ENCODE measurements around the gene HYDIN.
"Not testable (repeated sequence)": the region's sequence is repeated elsewhere in the genome, so short reads cannot be mapped to it uniquely, and the experiment has no call there.

HYDIN gene

GRCh38 chr16:71009440-71010223 is 220.9 kb downstream of the HYDIN start:
- H3K4me3 Mint-ChIP-seq; H3K27ac Mint-ChIP-seq; H3K4me1 Mint-ChIP-seq; DNase-seq (ENCODE audit: low spot score in 2 of 2); H3K36me3 Mint-ChIP-seq; H3K9me3 Mint-ChIP-seq; ATAC-seq: not testable (repeated sequence)

- H3K4me3 Mint-ChIP-seq; H3K9me3 Mint-ChIP-seq; H3K27ac Mint-ChIP-seq; H3K4me1 Mint-ChIP-seq; DNase-seq (ENCODE audit: low spot score in 2 of 2); H3K36me3 Mint-ChIP-seq: not testable (repeated sequence)
- ATAC-seq = peak; percentile 45
These were observed 224.0 kb downstream of the HYDIN start for GRCh38 chr16:71006516-71006915.

DNA sequence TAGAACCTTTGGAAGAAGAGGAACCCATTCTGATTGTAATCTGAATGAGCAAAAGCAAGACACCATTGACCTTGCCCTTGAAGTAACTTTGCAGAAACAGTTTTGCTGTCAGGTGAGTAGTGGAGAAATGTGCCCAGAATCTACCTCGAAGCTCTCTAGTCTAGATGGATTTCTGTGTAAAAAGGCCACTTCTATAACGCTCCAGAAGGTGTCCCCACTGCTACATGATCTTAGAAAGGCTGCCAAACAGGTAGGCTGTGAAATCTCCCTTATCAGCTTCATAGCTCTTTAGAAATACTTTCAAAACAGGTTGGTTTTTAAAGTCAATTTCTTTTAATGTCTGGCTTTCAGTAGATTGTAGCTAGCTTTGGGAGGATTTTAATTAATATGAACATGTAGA is 230.8 kb downstream of the HYDIN start:
- H3K9me3 Mint-ChIP-seq; ATAC-seq; H3K4me1 Mint-ChIP-seq; H3K27ac Mint-ChIP-seq; H3K36me3 Mint-ChIP-seq; DNase-seq (ENCODE audit: low spot score in 2 of 2); H3K4me3 Mint-ChIP-seq: not testable (repeated sequence)

DNA sequence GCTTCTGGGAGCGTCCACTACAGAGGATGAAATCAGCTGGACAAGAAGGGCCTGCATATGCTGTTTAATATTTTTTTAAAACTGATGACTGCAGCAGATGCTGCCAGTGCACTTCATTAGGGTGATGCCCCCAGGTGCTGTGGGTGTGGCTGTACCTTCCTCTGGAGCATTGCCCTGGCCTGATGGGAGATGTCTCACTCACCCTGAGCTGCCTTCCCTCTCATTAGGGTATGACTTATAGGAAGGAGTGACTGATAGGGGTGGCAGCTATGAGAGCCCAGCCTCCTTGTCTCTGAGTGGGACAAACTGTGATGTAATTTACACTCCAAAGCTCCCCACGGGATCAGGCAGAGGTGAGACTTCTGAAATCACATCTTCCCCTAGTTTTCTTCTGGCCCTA is 234.7 kb downstream of the HYDIN start:
- not testable (repeated sequence) for H3K4me3 Mint-ChIP-seq; H3K4me1 Mint-ChIP-seq; ATAC-seq; DNase-seq (ENCODE audit: low spot score in 2 of 2); H3K27ac Mint-ChIP-seq; H3K9me3 Mint-ChIP-seq; H3K36me3 Mint-ChIP-seq

DNA sequence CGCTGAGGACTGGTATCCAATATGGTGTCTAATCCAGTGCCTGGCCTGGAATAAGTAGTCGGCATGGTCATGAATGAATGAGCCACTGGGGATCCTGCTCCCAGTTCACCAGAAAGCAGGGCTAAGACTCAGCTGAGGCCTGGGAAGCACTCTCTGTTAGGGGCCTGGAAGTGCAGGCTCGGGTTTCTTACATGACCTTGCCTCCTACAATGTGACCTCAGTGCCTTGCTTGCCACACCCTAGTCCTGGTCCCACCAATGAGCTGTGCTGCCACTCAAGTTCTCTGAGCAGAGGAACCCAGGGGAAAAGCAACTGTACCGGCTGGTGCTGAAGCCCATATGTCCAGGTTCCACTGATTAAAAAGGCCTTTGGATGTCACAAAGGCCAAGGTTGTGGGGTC is 238.0 kb downstream of the HYDIN start:
- H3K4me1 Mint-ChIP-seq; H3K36me3 Mint-ChIP-seq; H3K27ac Mint-ChIP-seq; ATAC-seq; DNase-seq (ENCODE audit: low spot score in 2 of 2); H3K9me3 Mint-ChIP-seq; H3K4me3 Mint-ChIP-seq: not testable (repeated sequence)

GRCh38 chr16:70987019-70987715 is 243.4 kb downstream of the HYDIN start:
- not testable (repeated sequence) for DNase-seq (ENCODE audit: low spot score in 2 of 2); H3K27ac Mint-ChIP-seq; H3K4me3 Mint-ChIP-seq; H3K36me3 Mint-ChIP-seq; H3K4me1 Mint-ChIP-seq; ATAC-seq; H3K9me3 Mint-ChIP-seq

- DNase-seq (ENCODE audit: low spot score in 2 of 2); H3K36me3 Mint-ChIP-seq; H3K4me3 Mint-ChIP-seq; H3K27ac Mint-ChIP-seq; H3K9me3 Mint-ChIP-seq; ATAC-seq; H3K4me1 Mint-ChIP-seq: not testable (repeated sequence)
These were observed 245.8 kb downstream of the HYDIN start for GRCh38 chr16:70984675-70985074.

- H3K4me1 Mint-ChIP-seq, H3K4me3 Mint-ChIP-seq: not testable (repeated sequence)
These were observed 262.2 kb downstream of the HYDIN start for GRCh38 chr16:70968332-70968731.

GRCh38 chr16:70960169-70960568 is 270.4 kb downstream of the HYDIN start:
- H3K4me3 Mint-ChIP-seq; H3K9me3 Mint-ChIP-seq; H3K27ac Mint-ChIP-seq; H3K4me1 Mint-ChIP-seq; ATAC-seq; DNase-seq (ENCODE audit: low spot score in 2 of 2); H3K36me3 Mint-ChIP-seq: not testable (repeated sequence)

More at GRCh38 chr16:70968332-70968731, 262.2 kb downstream of the HYDIN start:
- H3K36me3 Mint-ChIP-seq; DNase-seq (ENCODE audit: low spot score in 2 of 2); ATAC-seq; H3K27ac Mint-ChIP-seq; H3K9me3 Mint-ChIP-seq: not testable (repeated sequence)

DNA sequence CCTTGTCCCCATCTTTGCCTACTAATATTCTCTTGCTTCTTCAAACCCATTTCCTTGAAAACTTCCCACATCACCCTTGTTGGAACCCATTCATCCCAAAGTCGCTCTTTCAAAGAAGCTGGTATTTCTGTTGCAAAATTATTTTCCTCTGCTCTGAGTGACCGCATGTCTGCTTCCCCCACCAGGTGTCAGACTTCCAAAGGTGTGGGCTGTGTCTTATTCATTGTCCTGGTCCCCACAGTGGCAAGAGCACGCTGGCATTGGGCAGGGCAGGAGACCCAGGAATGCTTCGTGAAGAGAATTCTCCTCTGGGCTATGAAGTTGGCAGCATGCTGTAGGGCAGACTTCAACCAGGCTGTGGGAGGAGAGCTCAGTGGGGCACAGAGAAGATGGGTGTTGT is 275.6 kb downstream of the HYDIN start:
- H3K9me3 Mint-ChIP-seq; DNase-seq (ENCODE audit: low spot score in 2 of 2); H3K4me1 Mint-ChIP-seq; H3K4me3 Mint-ChIP-seq; H3K36me3 Mint-ChIP-seq; H3K27ac Mint-ChIP-seq: not testable (repeated sequence)
- peak; percentile 8 for ATAC-seq

DNA sequence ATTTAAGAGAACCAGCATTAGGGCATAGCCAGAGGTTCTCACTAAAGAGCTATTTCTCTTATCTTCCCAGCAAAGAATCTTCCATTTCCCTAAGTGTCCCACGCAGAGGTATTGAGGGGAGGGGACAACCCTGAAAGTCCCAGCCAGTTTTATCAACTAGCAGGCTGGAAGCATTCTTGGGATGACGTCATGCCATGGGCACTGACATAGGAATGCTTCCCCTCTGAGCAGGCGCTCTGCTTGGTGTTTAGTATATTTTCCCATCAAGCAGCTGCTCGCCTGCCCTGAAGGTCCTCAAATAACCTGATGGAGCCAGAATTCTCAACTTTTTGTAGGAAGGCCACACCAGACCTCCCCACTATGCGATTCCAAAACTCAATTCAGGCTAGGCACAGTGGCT is 276.7 kb downstream of the HYDIN start:
- H3K4me1 Mint-ChIP-seq; DNase-seq (ENCODE audit: low spot score in 2 of 2); H3K27ac Mint-ChIP-seq; H3K36me3 Mint-ChIP-seq; H3K9me3 Mint-ChIP-seq; H3K4me3 Mint-ChIP-seq; ATAC-seq: not testable (repeated sequence)

GRCh38 chr16:70943551-70943950 is 287.0 kb downstream of the HYDIN start:
- H3K36me3 Mint-ChIP-seq, ATAC-seq, H3K4me3 Mint-ChIP-seq: not testable (repeated sequence)

GRCh38 chr16:70939690-70940359 is 290.7 kb downstream of the HYDIN start:
- H3K36me3 Mint-ChIP-seq; H3K4me1 Mint-ChIP-seq; H3K9me3 Mint-ChIP-seq; H3K4me3 Mint-ChIP-seq; DNase-seq (ENCODE audit: low spot score in 2 of 2); H3K27ac Mint-ChIP-seq: not testable (repeated sequence)
- ATAC-seq = peak; percentile 81

More at GRCh38 chr16:70943551-70943950, 287.0 kb downstream of the HYDIN start:
- H3K9me3 Mint-ChIP-seq; H3K27ac Mint-ChIP-seq; H3K4me1 Mint-ChIP-seq; DNase-seq (ENCODE audit: low spot score in 2 of 2): not testable (repeated sequence)

DNA sequence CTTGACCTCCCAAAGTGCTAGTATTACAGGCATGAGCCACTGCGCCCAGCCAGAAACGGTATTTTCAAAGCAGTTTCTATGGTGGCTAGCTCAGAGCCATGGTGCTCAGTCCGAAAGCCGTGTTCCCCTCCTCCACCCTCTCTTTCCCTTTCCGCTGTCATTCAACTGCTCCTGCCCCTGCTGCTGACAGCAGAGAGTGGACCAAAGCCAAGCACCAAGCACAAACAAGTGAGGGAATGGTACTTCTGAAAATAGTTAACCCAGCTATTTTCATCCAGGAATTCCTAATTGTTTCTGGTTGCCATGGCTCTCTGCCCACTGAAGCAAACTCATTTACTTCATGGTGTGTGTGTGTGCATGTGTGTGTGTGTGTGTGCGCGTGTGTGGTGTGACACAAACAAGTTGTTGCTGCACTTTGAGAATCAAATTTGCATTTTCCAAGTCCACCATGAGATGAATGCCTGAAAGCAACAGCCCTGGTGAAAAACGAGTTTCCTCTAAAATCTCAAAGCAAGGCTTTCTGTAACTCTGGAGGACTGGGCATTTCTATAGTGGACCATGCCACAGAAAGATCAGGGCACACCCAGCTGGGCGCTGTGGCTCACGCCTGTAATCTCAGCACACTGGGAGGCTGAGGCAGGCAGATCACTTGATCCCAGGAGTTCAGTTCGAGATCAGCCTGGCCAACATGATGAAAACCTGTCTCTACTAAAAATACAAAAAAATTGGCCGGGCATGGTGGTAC is 293.6 kb downstream of the HYDIN start:
- H3K4me1 Mint-ChIP-seq; DNase-seq (ENCODE audit: low spot score in 2 of 2); H3K36me3 Mint-ChIP-seq; ATAC-seq; H3K4me3 Mint-ChIP-seq; H3K9me3 Mint-ChIP-seq; H3K27ac Mint-ChIP-seq: not testable (repeated sequence)

- H3K36me3 Mint-ChIP-seq; H3K4me1 Mint-ChIP-seq; DNase-seq (ENCODE audit: low spot score in 2 of 2); H3K4me3 Mint-ChIP-seq; H3K9me3 Mint-ChIP-seq; H3K27ac Mint-ChIP-seq: not testable (repeated sequence)
- ATAC-seq = peak; percentile 11
These were observed 295.2 kb downstream of the HYDIN start for GRCh38 chr16:70935325-70935724.
